Osteoblast (primary cell): ENCODE data around the gene SNRPB2. TPM values are rescaled to one million over a fixed set of nuclear protein-coding genes. Genes with fewer than 3 reads are reported as not detected.

Experiments
- DNase-seq: peaks from one replicate; pipeline ENCODE4 v3.0.0; 2011; ENCODE audit warnings: low spot score, mixed read lengths; ENCODE audit not compliant: insufficient read length; ENCODE audit errors: missing footprints
- H2AFZ ChIP-seq: 2 replicates; pipeline ENCODE4 v1.6.0; 2011; ENCODE audit warnings: mild to moderate bottlenecking, low read length
- H3K27ac ChIP-seq: 2 replicates; pipeline ENCODE4 v1.5.1; 2011; ENCODE audit warnings: mild to moderate bottlenecking, low read depth, low read length, moderate library complexity
- H3K27me3 ChIP-seq: 2 replicates; pipeline ENCODE4 v1.6.0; 2012; ENCODE audit warnings: mild to moderate bottlenecking, control low read depth, inconsistent platforms, low read length, moderate library complexity; ENCODE audit not compliant: insufficient read depth
- H3K36me3 ChIP-seq: 2 replicates; pipeline ENCODE4 v1.5.1; 2011; ENCODE audit warnings: mild to moderate bottlenecking, low read length, control low read depth, moderate library complexity; ENCODE audit not compliant: insufficient read depth
- H3K4me1 ChIP-seq: 2 replicates; pipeline ENCODE4 v1.5.1; 2011; ENCODE audit warnings: mild to moderate bottlenecking, low read length, control low read depth, moderate library complexity; ENCODE audit not compliant: insufficient read depth
- H3K4me2 ChIP-seq: 2 replicates; pipeline ENCODE4 v1.6.0; 2011; ENCODE audit warnings: mild to moderate bottlenecking, low read length; ENCODE audit not compliant: insufficient read depth
- H3K4me3 ChIP-seq: fragments of 200-600 bp; sonication (generic); 3 replicates; pipeline ENCODE4 v1.5.1; 2012; ENCODE audit warnings: mild to moderate bottlenecking, low read length, inconsistent platforms; ENCODE audit not compliant: insufficient read depth
- H3K79me2 ChIP-seq: 2 replicates; pipeline ENCODE4 v1.6.0; 2012; ENCODE audit warnings: mild to moderate bottlenecking, low read length, control low read depth, inconsistent platforms; ENCODE audit not compliant: insufficient read depth
- H3K9me3 ChIP-seq: 2 replicates; pipeline ENCODE4 v1.5.1; 2011; ENCODE audit warnings: low read depth, low read length, control low read depth
- H4K20me1 ChIP-seq: 2 replicates; pipeline ENCODE4 v1.6.0; 2012; ENCODE audit warnings: mild to moderate bottlenecking, low read length, control low read depth; ENCODE audit not compliant: insufficient read depth
- total RNA-seq: library from RNA; depleted of rRNA; stranded (reverse); fragments of >200 nt; gene quantifications from 2 replicates; pipeline ENCODE4 v1.2.3, GENCODE V29; 2012
- TF ChIP-seq, protein P1 (sequence below): IDR thresholded peaks from 2 replicates; pipeline ENCODE4 v1.5.1; 2011; ENCODE audit warnings: mild to moderate bottlenecking, low read depth, low read length, moderate library complexity; ENCODE audit errors: extremely low read depth

SNRPB2 gene
- total RNA-seq, 1 donor = 50.3 TPM

DNA sequence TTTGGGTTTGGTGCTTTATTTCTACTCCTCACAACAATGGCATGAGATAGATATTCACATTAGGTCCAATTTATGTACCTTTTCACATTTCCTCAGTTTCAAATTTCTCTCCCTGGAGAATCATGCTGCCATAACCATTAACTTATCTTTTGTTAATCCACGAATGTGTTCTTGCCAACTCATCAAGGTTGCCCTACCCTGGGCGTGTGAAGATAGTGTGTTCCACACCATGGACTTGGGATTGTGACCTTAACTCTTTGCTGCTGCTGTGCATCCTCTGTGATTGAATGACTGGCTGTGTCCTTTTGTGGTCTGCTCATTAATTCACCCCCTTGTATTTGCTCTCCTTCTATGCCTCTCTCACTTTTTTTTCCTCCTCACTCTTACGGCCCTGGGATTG, 34.2 kb upstream of the SNRPB2 start:
- Histone ChIP-seq H3K36me3 (no peaks in the 10 kb centered on the region), H4K20me1 (no peaks in the 10 kb centered on the region), H3K27ac (no peak overlapping the region), H3K4me2 (no peak overlapping the region), H3K9me3 (no peaks in the 10 kb centered on the region), H3K79me2 (no peaks in the 10 kb centered on the region), H3K4me1 (no peaks in the 10 kb centered on the region), H2AFZ (no peak overlapping the region), H3K4me3 (no peak overlapping the region), H3K27me3 (no peaks in the 10 kb centered on the region)
- DNase-seq = no peak
- TF ChIP-seq, protein P1, sequence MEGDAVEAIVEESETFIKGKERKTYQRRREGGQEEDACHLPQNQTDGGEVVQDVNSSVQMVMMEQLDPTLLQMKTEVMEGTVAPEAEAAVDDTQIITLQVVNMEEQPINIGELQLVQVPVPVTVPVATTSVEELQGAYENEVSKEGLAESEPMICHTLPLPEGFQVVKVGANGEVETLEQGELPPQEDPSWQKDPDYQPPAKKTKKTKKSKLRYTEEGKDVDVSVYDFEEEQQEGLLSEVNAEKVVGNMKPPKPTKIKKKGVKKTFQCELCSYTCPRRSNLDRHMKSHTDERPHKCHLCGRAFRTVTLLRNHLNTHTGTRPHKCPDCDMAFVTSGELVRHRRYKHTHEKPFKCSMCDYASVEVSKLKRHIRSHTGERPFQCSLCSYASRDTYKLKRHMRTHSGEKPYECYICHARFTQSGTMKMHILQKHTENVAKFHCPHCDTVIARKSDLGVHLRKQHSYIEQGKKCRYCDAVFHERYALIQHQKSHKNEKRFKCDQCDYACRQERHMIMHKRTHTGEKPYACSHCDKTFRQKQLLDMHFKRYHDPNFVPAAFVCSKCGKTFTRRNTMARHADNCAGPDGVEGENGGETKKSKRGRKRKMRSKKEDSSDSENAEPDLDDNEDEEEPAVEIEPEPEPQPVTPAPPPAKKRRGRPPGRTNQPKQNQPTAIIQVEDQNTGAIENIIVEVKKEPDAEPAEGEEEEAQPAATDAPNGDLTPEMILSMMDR = no peak

GRCh38 chr20:16699293-16699692, 30.5 kb upstream of the SNRPB2 start:
- H3K79me2 ChIP-seq = no peaks in the 10 kb centered on the region
- no peak overlapping the region for H2AFZ ChIP-seq
- no peaks in the 10 kb centered on the region for H3K27me3 ChIP-seq
- no peaks in the 10 kb centered on the region for H4K20me1 ChIP-seq
- TF ChIP-seq, protein P1 = no peak
- no peak overlapping the region for H3K27ac ChIP-seq
- no peak overlapping the region for H3K4me3 ChIP-seq
- no peak overlapping the region for H3K4me2 ChIP-seq
- no peaks in the 10 kb centered on the region for H3K4me1 ChIP-seq
- no peaks in the 10 kb centered on the region for H3K36me3 ChIP-seq
- no peaks in the 10 kb centered on the region for H3K9me3 ChIP-seq
- DNase-seq = no peak

DNA sequence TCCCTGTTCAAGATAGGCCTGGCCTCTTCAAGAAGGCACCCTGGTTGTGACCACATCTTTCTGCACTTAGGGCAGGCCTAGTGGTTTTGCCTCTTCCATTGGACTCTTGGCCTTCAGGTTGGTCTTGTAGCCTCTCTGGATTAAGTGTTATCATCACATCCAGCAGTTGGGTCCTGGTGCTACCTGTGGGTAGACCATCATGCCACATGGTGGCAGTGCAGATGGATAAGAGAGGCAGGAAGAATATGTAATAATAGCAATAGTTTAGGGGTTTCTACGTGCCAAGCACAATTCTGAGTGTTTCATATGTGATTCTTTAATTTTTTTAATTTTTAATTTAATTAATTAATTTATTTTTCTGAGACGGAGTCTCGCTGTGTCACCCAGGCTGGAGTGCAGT, 28.5 kb upstream of the SNRPB2 start:
- no peak overlapping the region for H3K4me2 ChIP-seq
- H3K27ac ChIP-seq = no peak overlapping the region
- H4K20me1 ChIP-seq = no peaks in the 10 kb centered on the region
- H3K36me3 ChIP-seq = no peaks in the 10 kb centered on the region
- no peak for DNase-seq
- H3K79me2 ChIP-seq = no peaks in the 10 kb centered on the region
- H3K4me3 ChIP-seq = no peak overlapping the region
- H3K9me3 ChIP-seq = no peaks in the 10 kb centered on the region
- no peak overlapping the region for H2AFZ ChIP-seq
- no peaks in the 10 kb centered on the region for H3K4me1 ChIP-seq
- H3K27me3 ChIP-seq = no peaks in the 10 kb centered on the region
- TF ChIP-seq, protein P1 = peak; percentile 32

DNA sequence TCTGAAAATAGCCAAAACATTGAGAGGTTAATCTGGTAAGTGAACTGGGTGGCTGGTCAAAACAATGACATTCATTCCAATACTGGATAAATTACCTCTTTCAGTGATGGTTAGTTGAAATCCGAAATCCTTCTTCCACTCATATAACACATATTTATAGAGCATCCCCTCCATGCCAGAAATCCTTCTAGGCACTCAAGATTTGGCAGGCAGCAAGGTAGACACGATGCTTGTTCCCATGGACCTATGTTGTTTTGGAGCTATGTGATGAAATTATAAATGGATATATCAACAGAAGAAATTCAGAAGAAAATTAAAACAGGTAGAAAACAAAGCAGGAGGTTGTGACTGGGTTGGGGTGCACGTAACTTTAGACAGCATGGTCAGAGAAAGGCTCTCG, 26.3 kb upstream of the SNRPB2 start:
- no peaks in the 10 kb centered on the region for H3K4me1 ChIP-seq
- no peak overlapping the region for H3K4me2 ChIP-seq
- no peaks in the 10 kb centered on the region for H3K27me3 ChIP-seq
- no peaks in the 10 kb centered on the region for H3K9me3 ChIP-seq
- no peak overlapping the region for H3K27ac ChIP-seq
- no peak overlapping the region for H3K4me3 ChIP-seq
- H2AFZ ChIP-seq = no peak overlapping the region
- H4K20me1 ChIP-seq = no peaks in the 10 kb centered on the region
- TF ChIP-seq, protein P1 = no peak
- DNase-seq = no peak
- no peaks in the 10 kb centered on the region for H3K36me3 ChIP-seq
- no peaks in the 10 kb centered on the region for H3K79me2 ChIP-seq
